SH-SY5Y (cell line): ENCODE measurements around the gene UNC80.

Experiments used
- GATA2 ChIP-seq: IDR thresholded peaks from 2 replicates; pipeline ENCODE4 v1.6.1; 2011; ENCODE audit warnings: mild to moderate bottlenecking, low read depth, low read length
- GATA3 ChIP-seq: IDR thresholded peaks from 2 replicates; pipeline ENCODE4 v1.6.1; 2011; ENCODE audit warnings: low read depth, mild to moderate bottlenecking, low read length, moderate library complexity

DNA sequence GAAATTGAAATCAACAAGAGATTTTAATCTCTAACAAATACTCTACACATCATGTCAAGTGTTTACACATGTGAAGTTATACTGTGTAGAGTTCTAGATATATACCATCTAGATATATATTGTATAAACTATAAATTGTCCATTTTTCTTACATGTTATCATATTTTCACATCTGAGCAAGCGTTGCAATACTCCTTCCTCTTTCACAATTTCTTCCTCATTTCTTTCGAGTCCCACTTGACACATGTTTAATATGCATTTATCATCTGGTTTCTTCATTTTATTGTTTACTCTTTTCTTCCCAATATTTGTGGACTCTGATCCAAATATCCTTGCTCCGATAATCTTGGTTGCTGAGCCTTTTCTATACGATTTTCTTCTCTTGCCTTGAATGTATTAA is 50.2 kb downstream of the UNC80 start:
- TF ChIP-seq GATA3 = no peak
- TF ChIP-seq GATA2 = no peak
